Mucosa of gallbladder (tissue), 1 donor: ENCODE measurements around the gene METTL18. TPM values are rescaled to one million over a fixed set of nuclear protein-coding genes. Genes with fewer than 3 reads are reported as not detected.

Experiments
- DNase-seq: peaks from one replicate; pipeline ENCODE4 v3.0.0-alpha.2; 2020; ENCODE audit warnings: low spot score
- total RNA-seq: library from RNA; stranded (reverse); gene quantifications from one replicate; pipeline ENCODE4 v1.2.1, GENCODE V29; 2021
- donor health status: DM: no; HTN: no; CAD: no.

METTL18 gene
- total RNA-seq, 1 donor from 2014 or later = 4.9 TPM

DNA sequence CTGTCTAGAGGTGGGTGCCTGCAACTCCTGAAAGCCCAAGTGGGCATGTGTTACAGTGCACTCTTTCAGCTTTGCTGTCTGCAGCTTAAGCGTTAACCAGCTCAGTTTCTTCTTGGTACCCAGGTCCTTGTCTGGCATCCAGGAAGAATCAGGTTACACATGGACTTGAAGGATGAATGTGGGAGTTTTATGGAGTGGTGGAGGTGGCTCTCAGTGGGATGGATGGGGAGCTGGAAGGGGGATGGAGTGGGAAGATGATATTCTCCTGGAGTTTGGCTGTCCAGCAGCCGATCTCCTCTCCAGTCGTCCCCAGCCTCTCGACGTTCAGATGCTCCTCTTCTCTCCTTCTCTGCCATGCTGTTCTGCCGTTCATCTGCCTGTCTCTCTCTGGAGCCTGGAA is 9.4 kb downstream of the METTL18 start:
- DNase-seq = no peak

DNA sequence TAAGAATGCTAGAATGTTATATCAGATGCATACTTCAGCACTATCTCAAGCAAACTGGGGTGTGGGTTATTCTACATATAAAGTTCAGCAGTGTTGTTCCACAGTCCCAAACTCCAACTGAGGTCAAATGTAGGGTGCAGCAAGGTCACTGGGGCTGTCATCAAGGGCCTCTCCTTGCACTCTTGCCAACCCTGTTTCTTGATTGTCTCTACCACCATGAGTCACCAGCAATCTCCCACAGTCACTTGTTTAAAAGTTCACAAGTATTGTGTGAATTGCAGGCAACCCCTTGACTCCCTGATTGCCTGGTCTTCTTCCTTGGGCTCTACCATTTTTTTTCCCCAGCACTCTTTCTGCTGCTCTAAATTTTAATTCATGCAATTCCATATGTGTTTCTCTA is 10.6 kb downstream of the METTL18 start:
- DNase-seq = no peak

DNA sequence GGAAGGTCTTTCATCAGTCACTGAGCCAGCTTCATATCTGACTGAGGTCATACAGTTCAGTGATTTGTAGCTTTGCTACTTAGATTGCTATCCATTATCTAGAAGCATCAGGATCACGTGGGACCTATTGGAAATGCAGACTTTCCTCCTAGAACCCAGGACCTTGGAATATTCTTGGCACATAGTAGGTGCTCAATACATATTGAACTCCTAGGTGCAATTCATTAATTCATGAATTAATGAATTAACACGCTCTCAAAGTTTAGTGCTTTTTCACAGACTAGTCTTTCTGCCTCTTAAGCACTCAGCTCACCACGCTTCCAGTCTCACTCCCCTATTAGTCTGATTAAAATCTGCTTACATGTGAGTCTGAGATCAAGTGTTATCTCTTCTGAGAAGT is 12.1 kb downstream of the METTL18 start:
- DNase-seq = no peak

DNA sequence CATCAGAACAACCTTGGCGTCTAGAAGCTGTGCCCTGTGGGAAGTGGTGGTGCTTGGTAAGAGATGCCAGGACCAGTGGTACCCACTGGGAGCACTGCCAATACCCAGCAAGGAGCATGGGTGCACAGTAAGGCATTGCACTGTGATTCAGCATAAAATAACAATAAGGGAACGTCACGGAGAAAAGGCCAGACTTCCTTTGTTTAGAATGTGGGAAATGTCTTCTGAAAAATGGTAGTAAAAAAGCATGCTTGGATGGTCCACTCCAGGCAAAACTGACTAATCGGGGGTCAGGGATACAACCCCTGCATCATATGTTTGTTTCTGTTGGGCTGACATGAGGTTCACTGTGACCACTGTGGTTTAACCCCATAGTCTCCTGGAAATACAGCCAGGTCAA is 14.7 kb downstream of the METTL18 start:
- no peak for DNase-seq

DNA sequence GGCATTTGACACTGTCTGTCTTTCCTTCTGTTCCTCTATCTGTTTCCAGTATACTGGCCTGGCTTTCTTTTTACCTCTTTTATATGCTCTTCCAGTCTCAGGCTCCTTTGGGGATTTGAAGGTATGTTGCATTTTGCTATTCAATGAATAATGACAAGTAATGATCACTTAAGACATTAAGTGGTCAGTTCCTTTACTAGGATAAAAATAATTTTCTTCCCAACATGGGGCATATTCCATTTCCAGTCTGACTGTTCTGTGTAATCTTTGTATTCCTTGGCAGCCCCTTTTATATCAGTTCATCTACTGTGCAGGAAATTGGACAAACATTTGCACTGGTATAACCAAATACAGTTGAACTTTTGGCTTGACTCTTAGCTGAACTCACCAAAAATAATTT is 15.6 kb downstream of the METTL18 start:
- DNase-seq = no peak

DNA sequence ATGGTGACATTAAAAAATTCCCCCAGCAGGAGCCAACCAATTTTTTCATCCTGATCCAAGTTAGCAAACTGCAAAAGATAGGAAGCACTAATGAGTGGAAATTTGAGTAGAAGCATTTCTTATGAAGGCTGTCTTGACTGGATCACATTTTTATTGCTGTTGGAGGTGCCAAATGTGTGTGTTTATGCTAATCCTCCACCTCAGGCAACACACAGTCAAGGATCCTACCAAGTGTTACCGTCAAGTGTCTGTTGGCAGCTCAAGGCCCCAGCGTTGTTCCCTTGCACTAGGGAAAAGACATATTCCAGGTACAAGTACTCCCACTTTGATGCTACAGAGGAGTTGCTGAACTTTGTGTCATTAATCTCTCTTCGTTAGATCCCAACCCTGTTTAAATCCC is 18.3 kb downstream of the METTL18 start:
- no peak for DNase-seq

DNA sequence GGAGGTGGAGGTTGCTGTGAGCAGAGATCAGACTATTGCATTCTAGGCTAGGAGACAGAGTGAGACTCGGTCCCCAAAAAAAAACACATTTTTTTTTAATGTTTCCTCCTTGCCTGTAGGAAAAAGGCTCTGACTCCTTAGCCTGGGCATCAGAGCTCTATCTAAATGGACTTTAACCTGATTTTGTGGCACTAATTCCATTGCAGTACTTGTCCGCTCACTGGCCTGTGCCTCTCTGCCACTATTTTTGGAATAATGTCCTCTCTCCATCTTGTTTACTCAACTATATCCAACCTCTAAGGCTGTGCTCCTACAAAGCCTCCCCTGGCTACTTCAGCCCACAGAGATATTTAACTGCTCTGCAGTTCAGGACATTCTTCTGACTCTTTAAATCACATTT is 26.5 kb downstream of the METTL18 start:
- DNase-seq = no peak

DNA sequence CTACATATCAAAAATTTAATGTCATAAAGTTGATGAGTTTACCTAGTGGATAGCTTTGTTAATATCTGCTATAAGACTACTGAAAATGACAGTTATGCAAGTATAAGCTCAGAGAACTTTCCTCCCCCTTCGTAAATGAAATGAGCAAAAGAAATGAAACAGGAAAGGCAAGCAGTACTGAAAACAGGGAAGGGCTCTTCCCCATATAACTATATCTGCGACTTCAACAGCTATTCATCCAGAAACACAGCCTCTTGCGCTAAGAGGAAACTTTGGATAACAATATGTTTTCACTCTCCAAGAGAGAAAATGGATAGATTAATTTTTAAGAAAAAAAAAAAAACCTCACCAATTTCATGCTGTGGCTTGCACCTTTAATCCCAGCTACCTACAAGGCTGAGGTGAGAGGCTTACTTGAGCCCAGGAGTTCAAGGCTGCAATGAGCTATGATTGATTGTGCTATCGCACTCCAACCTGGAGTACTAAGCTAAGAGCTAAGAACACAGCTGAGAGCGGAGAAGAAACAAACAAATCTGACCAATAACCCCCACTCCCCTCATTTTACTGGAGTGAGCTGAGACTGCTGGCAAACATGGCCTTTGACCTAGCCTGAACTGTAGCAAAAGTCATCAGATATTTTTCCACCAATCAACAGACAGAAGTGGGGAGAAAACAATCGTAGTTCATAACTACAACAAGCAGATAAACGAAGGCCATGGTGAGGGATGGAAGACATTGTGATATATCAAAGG is 29.0 kb downstream of the METTL18 start:
- no peak for DNase-seq

DNA sequence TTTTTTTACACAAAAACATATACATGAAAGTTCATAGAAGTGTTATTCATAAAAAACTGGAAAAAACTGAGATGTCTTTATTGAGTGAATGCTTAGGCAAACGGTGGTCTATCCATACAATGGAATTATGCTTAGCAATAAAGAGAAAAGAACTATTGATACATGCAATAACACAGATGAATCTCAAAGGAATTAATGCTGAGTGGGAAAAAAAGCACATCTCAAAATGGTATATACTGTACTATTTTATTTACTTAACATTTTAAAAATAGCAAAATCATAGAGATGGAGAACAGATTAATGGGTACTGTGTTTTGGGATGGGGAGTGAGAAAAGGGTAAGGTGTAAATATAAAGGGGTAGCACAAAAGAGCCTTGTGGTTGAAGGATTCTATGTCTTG is 29.8 kb downstream of the METTL18 start:
- no peak for DNase-seq

DNA sequence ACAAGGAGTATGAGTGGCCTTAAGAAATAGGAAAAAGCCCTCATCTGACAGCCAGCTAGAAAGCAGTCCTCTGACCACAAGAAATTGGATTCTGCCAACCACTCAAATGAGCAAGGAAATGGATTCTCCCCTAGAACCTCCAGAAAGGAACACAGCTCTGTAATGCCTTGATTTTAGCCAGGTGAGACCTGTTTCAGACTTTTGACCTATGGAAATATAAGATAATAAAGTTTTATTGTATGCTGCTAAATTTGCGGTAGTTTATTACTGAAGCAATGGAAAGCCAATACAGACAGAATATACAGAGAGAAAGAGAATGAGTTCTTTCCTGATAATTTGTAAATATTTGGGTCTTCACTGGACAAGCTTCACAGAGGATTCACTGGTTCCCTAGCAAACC is 32.0 kb downstream of the METTL18 start:
- no peak for DNase-seq

DNA sequence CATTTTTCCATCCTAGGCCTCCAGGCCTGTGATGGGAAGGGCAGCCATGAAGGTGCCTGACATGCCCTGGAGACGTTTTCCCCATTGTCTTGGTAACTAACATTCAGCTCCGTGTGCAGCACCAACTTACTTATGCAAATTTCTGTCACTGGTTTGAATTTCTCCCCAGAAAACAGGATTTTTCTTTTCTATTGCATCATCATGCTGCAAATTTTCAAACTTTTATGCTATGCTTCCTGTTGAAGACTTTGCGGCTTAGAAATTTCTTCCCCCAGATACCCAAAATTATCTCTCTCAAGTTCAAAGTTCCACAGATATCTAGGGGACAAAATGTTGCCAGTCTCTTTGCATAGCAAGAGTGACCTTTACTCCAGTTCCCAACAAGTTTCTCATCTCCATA is 35.7 kb downstream of the METTL18 start:
- DNase-seq = no peak

DNA sequence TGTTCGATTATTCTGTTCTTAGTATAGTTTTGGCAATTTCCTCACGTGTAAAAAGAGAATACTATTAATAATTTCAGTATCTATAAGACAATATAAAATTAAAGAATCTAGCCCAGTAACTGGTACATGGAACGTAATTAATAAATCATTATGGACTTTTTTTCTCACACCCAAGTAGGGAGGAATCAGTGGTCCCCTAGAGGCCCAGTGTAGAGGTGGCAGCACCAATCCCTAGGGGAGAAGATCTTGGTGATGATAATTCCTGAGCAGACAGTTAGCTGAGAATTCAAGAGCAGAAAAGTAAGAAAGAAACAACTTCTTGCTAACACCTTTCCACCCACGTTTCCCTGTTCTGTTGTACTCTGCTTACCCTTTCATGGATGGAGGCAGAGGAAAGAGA is 41.2 kb downstream of the METTL18 start:
- DNase-seq = no peak

DNA sequence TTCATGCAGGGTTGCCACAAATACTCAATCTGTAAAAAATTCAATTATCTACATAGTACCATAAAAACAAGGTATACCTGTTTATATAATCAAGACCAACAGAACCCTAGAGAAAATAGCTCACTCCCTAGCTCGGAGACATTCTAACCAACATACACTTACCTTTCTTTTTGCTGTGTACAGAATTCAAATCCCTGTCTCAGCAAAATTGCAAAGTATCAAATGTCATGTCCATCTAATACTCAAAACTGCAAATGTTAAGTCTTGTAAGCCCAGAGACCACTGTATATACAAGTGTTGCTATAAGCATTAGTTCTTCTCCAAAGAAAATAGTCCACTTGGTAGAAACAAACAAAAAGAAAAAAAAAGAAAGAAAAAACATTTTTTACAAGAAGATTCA is 44.7 kb downstream of the METTL18 start:
- DNase-seq = no peak

DNA sequence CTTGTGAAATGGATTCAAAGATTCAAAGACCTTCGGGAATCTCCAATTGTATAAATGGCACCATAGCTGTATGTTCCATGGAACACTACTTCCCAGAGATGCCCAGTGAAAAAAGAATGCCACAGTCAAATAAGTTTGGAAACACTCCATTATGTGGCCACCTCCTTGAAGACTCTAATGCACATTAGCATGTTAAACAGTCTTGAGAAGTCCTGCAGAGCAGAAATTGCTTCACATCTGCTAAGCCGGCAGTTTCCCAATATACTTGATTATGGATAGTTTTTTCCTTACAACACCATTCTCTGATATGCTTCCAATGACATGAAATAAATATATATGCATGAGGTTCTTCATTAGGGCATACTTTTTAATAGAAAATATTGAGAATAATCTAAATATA is 48.2 kb downstream of the METTL18 start:
- DNase-seq = no peak

DNA sequence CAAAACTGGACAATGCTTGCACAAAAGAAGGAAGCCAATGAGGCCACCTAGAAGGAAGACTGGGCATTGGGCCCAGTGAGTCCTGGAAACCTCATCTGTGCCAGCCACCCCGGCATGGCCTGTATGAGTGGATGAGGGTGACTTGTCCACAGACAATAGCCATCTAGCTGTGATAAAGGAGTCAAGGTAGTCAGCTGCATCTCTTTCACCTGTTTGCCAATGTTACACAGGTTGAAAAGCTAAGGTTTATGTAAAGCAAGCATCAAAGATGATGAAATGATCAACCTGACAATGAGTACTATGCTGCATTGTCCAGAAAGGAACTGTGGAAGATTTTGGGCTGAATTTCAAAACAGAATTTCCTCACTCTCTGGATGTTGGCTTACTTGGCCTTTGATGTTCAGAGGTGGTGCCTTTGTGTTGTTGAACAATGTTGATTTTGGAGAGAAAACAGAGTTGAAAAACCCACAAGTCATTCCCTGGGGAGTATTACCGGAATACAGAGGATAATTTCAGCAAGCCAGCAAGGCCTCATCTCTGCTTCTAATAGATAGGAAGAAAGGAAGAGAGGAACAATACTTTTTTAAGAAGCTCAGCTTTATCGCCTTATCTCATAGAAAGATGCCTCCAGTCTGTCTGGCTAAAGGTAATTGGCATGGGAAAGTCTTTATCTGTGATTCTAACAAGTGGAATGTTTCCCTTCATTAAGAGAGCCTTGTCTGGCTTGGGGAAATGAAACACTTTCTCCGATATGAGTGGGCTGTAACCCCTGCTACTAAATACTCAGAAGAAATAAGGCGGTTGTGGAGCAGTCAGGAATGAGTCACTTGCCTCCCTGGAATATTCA is 49.5 kb downstream of the METTL18 start:
- no peak for DNase-seq

Other genes with a start within 250 kb of the METTL18 start
- gene F5, start 208.4 kb downstream of the METTL18 start, total RNA-seq = 154 TPM
- gene SELP, start 164.8 kb downstream of the METTL18 start, total RNA-seq = 12.6 TPM
- gene SELL, start 83.3 kb downstream of the METTL18 start, total RNA-seq = 5.6 TPM
- gene SELE, start 60.8 kb downstream of the METTL18 start, total RNA-seq = 0.95 TPM
- gene SCYL3, start 99.0 kb upstream of the METTL18 start, total RNA-seq = 18.9 TPM